NCI-H748 (cell line): ENCODE data around the gene RAB3GAP1.

Source experiments
- DNase-seq: peaks from one replicate; lab custom pipeline; 2025; ENCODE audit not compliant: unreplicated experiment; lab: John Stamatoyannopoulos, UW

The RAB3GAP1 gene

GRCh38 chr2:135208016-135208415, 155.9 kb downstream of the RAB3GAP1 start:
- DNase-seq: no peak

GRCh38 chr2:135212757-135213156, 160.7 kb downstream of the RAB3GAP1 start:
- no peak for DNase-seq

GRCh38 chr2:135218426-135218825, 166.3 kb downstream of the RAB3GAP1 start:
- no peak for DNase-seq

DNA sequence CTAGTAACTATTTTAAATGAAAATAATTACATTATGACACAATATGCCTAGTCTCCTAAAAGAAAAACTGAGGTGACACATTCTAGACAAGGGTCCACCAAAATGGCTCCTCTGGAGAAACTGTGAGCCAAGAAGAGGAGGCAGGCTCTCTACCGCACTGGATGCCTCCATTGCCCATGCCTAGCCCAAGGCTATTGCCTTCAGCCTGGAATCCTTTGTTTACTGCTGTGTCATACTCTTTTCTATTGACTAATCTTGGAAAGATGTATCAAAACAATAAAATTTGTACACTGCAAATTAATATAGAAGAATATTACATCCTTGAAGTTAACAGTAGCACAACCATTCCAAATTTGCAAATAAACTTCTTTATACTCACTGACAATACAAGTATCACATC, 167.1 kb downstream of the RAB3GAP1 start:
- DNase-seq: no peak
